H9 (cell line): ENCODE results near the gene DMPK. TPM values are rescaled to one million over a fixed set of nuclear protein-coding genes. Genes with fewer than 3 reads are reported as not detected.

ENCODE experiments used
- DNase-seq: peaks from one replicate; pipeline ENCODE4 v3.0.0-alpha.2; 2017
- H2AFZ ChIP-seq: one replicate; pipeline ENCODE4 v1.6.1; 2013; ENCODE audit warnings: mild to moderate bottlenecking, low read length, control low read depth, moderate library complexity
- H2AK5ac ChIP-seq: 2 replicates; pipeline ENCODE4 v1.6.1; 2013; ENCODE audit warnings: low read length, control low read depth, mixed read lengths; ENCODE audit not compliant: insufficient read length
- H2BK120ac ChIP-seq: one replicate; pipeline ENCODE4 v1.6.1; 2013; ENCODE audit warnings: low read depth, mild to moderate bottlenecking, low read length, control low read depth, inconsistent platforms; ENCODE audit not compliant: poor library complexity, severe bottlenecking
- H2BK12ac ChIP-seq: 2 replicates; pipeline ENCODE4 v1.6.1; 2013; ENCODE audit warnings: low read length, control low read depth, mixed read lengths, low read depth; ENCODE audit not compliant: insufficient read length
- H2BK15ac ChIP-seq: 2 replicates; pipeline ENCODE4 v1.6.1; 2013; ENCODE audit warnings: low read depth, low read length, control low read depth
- H2BK20ac ChIP-seq: one replicate; pipeline ENCODE4 v1.6.1; 2013; ENCODE audit warnings: low read depth, mild to moderate bottlenecking, low read length, control low read depth, inconsistent platforms; ENCODE audit not compliant: poor library complexity, severe bottlenecking
- H2BK5ac ChIP-seq: 2 replicates; pipeline ENCODE4 v1.6.1; 2013; ENCODE audit warnings: low read length, control low read depth, mixed read lengths; ENCODE audit not compliant: insufficient read length
- H3K14ac ChIP-seq: 2 replicates; pipeline ENCODE4 v1.6.1; 2013; ENCODE audit warnings: low read length, control low read depth; ENCODE audit not compliant: insufficient read depth
- H3K18ac ChIP-seq: 2 replicates; pipeline ENCODE4 v1.6.1; 2013; ENCODE audit warnings: low read depth, mild to moderate bottlenecking, mixed read lengths, low read length, control low read depth; ENCODE audit not compliant: insufficient read length
- H3K23ac ChIP-seq: 2 replicates; pipeline ENCODE4 v1.6.1; 2013; ENCODE audit warnings: low read length, control low read depth, mixed read lengths, low read depth; ENCODE audit not compliant: insufficient read length
- H3K23me2 ChIP-seq: 2 replicates; pipeline ENCODE4 v1.6.1; 2013; ENCODE audit warnings: low read depth, mild to moderate bottlenecking, mixed read lengths, low read length, control low read depth; ENCODE audit not compliant: insufficient read length, poor library complexity, severe bottlenecking
- H3K27ac ChIP-seq: 2 replicates; pipeline ENCODE4 v1.5.1; 2013; ENCODE audit warnings: low read length, control low read depth, mixed read lengths, low read depth; ENCODE audit not compliant: insufficient read length
- H3K27me3 ChIP-seq: 2 replicates; pipeline ENCODE4 v1.6.1; 2013; ENCODE audit warnings: low read length, control low read depth, inconsistent platforms; ENCODE audit not compliant: insufficient read depth
- H3K4ac ChIP-seq: 2 replicates; pipeline ENCODE4 v1.6.1; 2013; ENCODE audit warnings: low read depth, mild to moderate bottlenecking, control low read depth, inconsistent platforms, low read length, moderate library complexity
- H3K4me1 ChIP-seq: 2 replicates; pipeline ENCODE4 v1.6.1; 2013; ENCODE audit warnings: low read length, control low read depth, inconsistent platforms; ENCODE audit not compliant: insufficient read depth
- H3K4me2 ChIP-seq: 2 replicates; pipeline ENCODE4 v1.6.1; 2013; ENCODE audit warnings: low read length, control low read depth, mixed read lengths; ENCODE audit not compliant: insufficient read length, insufficient read depth
- H3K56ac ChIP-seq: 2 replicates; pipeline ENCODE4 v1.6.1; 2013; ENCODE audit warnings: low read depth, mild to moderate bottlenecking, mixed read lengths, low read length, control low read depth; ENCODE audit not compliant: insufficient read length
- H3K79me1 ChIP-seq: 2 replicates; pipeline ENCODE4 v1.6.1; 2013; ENCODE audit warnings: low read depth, mild to moderate bottlenecking, moderate library complexity, low read length, control low read depth, inconsistent platforms; ENCODE audit not compliant: insufficient read depth, poor library complexity, severe bottlenecking
- H3K79me2 ChIP-seq: 2 replicates; pipeline ENCODE4 v1.6.1; 2013; ENCODE audit warnings: low read length, control low read depth, inconsistent platforms; ENCODE audit not compliant: insufficient read depth
- H3K9ac ChIP-seq: 2 replicates; pipeline ENCODE4 v1.6.1; 2013; ENCODE audit warnings: low read length, control low read depth, mixed read lengths; ENCODE audit not compliant: insufficient read length; ENCODE audit errors: extremely low read depth
- H3K9me3 ChIP-seq: one replicate; pipeline ENCODE4 v1.6.1; 2013; ENCODE audit warnings: low read depth, low read length, inconsistent platforms; ENCODE audit not compliant: control insufficient read depth
- H3T11ph ChIP-seq: one replicate; pipeline ENCODE4 v1.6.1; 2013; ENCODE audit warnings: mild to moderate bottlenecking, low read length, control low read depth, inconsistent platforms
- H4K20me1 ChIP-seq: one replicate; pipeline ENCODE4 v1.6.1; 2013; ENCODE audit not compliant: control insufficient read depth, insufficient read length, insufficient read depth
- H4K5ac ChIP-seq: 2 replicates; pipeline ENCODE4 v1.6.1; 2013; ENCODE audit warnings: low read depth, mild to moderate bottlenecking, mixed read lengths, low read length, control low read depth; ENCODE audit not compliant: insufficient read length
- H4K8ac ChIP-seq: replicated peaks from 2 replicates; pipeline ENCODE4 v1.6.1; 2013; ENCODE audit warnings: low read length, control low read depth, mixed read lengths, low read depth; ENCODE audit not compliant: insufficient read length
- H4K91ac ChIP-seq: 2 replicates; pipeline ENCODE4 v1.6.1; 2013; ENCODE audit warnings: low read depth, mild to moderate bottlenecking, moderate library complexity, mixed read lengths, low read length, control low read depth; ENCODE audit not compliant: insufficient read length
- H3K27ac Mint-ChIP-seq, 3 experiments: 2 replicates in 2 of 3; 3 replicates in 1 of 3; pipeline ENCODE4 v1.8.0; 2020 to 2021; ENCODE audit warnings: mixed read lengths in 3 of 3, mild to moderate bottlenecking in 1 of 3, moderate library complexity in 1 of 3
- H3K27me3 Mint-ChIP-seq: 2 replicates; pipeline ENCODE4 v1.8.0; 2021; ENCODE audit warnings: low read depth, mild to moderate bottlenecking, moderate library complexity, mixed read lengths
- H3K36me3 Mint-ChIP-seq, 3 experiments: 2 replicates in 2 of 3; 3 replicates in 1 of 3; pipeline ENCODE4 v1.8.0; 2020 to 2021; ENCODE audit warnings: low read depth in 3 of 3, mixed read lengths in 3 of 3; ENCODE audit not compliant: insufficient read depth in 1 of 3
- H3K4me1 Mint-ChIP-seq, 2 experiments: 2 replicates each; pipeline ENCODE4 v1.8.0; 2020; ENCODE audit warnings: mixed read lengths in 2 of 2
- H3K4me3 Mint-ChIP-seq, 2 experiments: 2 replicates in 1 of 2; 3 replicates in 1 of 2; pipeline ENCODE4 v1.8.0; 2020 to 2021; ENCODE audit warnings: mild to moderate bottlenecking in 2 of 2, mixed read lengths in 2 of 2, moderate library complexity in 1 of 2
- H3K9me3 Mint-ChIP-seq, 2 experiments: 2 replicates in 1 of 2; 3 replicates in 1 of 2; pipeline ENCODE4 v1.8.0; 2020; ENCODE audit warnings: mild to moderate bottlenecking in 2 of 2, mixed read lengths in 2 of 2, moderate library complexity in 1 of 2
- CTCF ChIP-seq: fragments of 200-600 bp; sonication (generic); conservative IDR thresholded peaks from 3 replicates; pipeline ENCODE4 v1.8.0; 2021; ENCODE audit warnings: antibody characterized with exemption, mild to moderate bottlenecking
- WGBS: extraction: QIAGEN DNeasy Blood & Tissue Kit; methylation state at CpG from one replicate; pipeline ENCODE4 v1.1.7; 2013; ENCODE audit warnings: missing lambda C conversion rate, low lambda C conversion rate, mixed read lengths; ENCODE audit not compliant: insufficient read length; ENCODE audit errors: extremely low coverage; 5-methylcytosine and 5-hydroxymethylcytosine counted together
- total RNA-seq: library from RNA; stranded (reverse); gene quantifications from 2 replicates; pipeline ENCODE4 v1.2.1, GENCODE V29; 2021

Gene DMPK
- total RNA-seq, 1 experiment from 2014 or later, result 67.4 TPM

GRCh38 chr19:45790942-45791341, 8.7 kb upstream of the DMPK start:
- no peak overlapping the region for H3K18ac ChIP-seq
- H3K27ac Mint-ChIP-seq, result peak overlapping the region in 1 of 3 experiments; percentile 57; a peak in 1 of 7 replicates
- no peak overlapping the region for H2BK120ac ChIP-seq
- no peak overlapping the region for H4K5ac ChIP-seq
- H4K91ac ChIP-seq, result no peak overlapping the region
- no peaks in the 10 kb centered on the region for H3K9me3 ChIP-seq
- H2BK15ac ChIP-seq, result no peak overlapping the region
- H3K23me2 ChIP-seq, result peaks cover 7% of the 10 kb centered on the region
- H3K36me3 Mint-ChIP-seq, result peaks cover 25 to 48% (median 47%) of the 10 kb centered on the region in 3 experiments
- no peak overlapping the region for H2BK20ac ChIP-seq
- peaks cover 16% of the 10 kb centered on the region for H3K27me3 Mint-ChIP-seq
- H3K4me1 Mint-ChIP-seq, result peaks cover 20 to 25% of the 10 kb centered on the region in 2 experiments
- H3K4me1 ChIP-seq, result 0 out of 2 replicates have a peak, but pooled peaks cover 3% of the 10 kb centered on the region
- no peak overlapping the region for H2BK5ac ChIP-seq
- no peak for DNase-seq
- WGBS, result no CpG with 5 or more reads among the region's 8 CpGs
- no peak overlapping the region for H3K27ac ChIP-seq
- H3K79me1 ChIP-seq, result peaks cover 8% of the 10 kb centered on the region
- no peak overlapping the region for H3K23ac ChIP-seq
- H2AK5ac ChIP-seq, result no peak overlapping the region
- no peak for TF ChIP-seq CTCF
- 0 out of 2 replicates have a peak, but pooled peaks cover 3% of the 10 kb centered on the region for H3K79me2 ChIP-seq
- no peak overlapping the region for H3K56ac ChIP-seq
- no peak overlapping the region for H3K4me2 ChIP-seq
- no peak overlapping the region for H4K8ac ChIP-seq
- no peak overlapping the region for H3T11ph ChIP-seq
- H3K9ac ChIP-seq, result no peak overlapping the region
- no peak overlapping the region for H2BK12ac ChIP-seq
- H4K20me1 ChIP-seq, result no peaks in the 10 kb centered on the region
- no peaks in the 10 kb centered on the region for H3K27me3 ChIP-seq
- H3K4ac ChIP-seq, result no peak overlapping the region
- no peak overlapping the region for H3K14ac ChIP-seq
- peaks cover 0 to 2% of the 10 kb centered on the region in 2 experiments; a peak in 1 of 5 replicates for H3K9me3 Mint-ChIP-seq
- H3K4me3 Mint-ChIP-seq, result peak overlapping the region; percentile 95 to 98
- H2AFZ ChIP-seq, result no peak overlapping the region
